NOMO-1 (cell line): ENCODE measurements around the gene SHC4.
"Not testable (repeated sequence)": the region's sequence is repeated elsewhere in the genome, so short reads cannot be mapped to it uniquely, and the experiment has no call there.

Experiments used
- DNase-seq, 2 experiments: peaks; one replicate each; lab custom pipeline; 2025; ENCODE audit not compliant: unreplicated experiment in 2 of 2; lab: John Stamatoyannopoulos, UW

The SHC4 gene

DNA sequence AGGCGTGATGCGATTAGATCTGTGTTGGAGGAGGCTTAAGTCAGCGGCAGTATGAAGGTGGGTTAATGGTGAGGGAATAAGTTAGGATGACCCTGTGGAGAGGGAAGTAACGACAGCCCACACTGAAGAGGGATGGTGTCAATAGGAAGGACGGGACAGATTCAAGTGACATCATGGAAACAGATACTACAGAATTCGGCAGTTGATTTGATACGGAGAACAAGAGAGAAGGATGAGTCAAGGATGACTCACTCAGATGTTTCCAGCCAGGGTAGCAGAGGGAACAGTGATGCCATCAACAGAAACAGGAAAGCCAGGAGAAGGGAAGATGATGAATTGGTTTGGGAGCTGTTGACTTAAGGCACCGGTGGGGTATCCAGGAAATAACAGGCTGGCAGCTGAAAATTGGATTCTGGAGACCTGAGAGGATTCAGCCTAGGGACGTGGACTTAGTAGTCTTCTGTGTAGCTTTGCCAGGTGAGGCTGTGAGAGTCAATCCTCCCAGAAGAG lies 38.0 kb downstream of the SHC4 start:
- DNase-seq: no peak

DNA sequence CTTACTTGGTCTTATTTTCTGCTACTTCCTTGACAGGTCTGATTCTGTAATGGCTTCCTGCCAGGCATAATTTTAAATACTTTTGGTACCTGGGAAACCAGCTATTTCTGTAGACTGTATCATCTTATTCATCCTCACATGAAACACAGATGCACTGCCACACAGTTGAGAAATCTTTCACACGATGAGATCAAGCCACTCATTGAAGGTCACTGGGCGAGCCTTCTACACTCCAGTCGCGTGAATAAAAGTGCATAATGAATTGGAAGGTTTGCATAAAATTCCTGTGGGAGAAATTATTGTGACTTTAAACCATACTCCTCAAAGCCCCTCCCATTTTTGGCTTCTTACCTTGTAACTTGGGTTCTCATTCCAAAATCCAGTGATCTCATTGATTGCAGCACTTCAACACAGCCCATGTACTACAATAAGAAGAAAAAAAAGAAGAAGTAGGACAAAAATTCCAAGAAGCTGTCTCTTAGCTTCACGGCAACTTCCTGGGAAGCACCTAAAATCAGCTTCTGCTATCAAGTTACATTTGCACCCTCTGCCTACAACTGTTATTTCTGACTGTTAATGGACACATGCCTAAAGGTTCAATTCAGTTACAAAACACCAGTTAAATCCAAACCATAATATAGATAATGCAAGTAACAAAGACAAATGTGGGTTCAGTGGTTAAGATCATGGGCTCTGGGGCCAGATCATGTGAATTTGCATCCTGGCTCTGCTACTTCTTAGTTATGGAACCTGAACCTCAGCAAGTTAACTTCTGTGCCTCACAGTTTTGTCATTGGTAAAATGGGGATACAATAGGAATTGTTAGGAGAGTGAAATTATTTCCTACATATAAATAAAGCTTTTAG lies 39.0 kb downstream of the SHC4 start:
- no peak for DNase-seq

- no peak for DNase-seq
Observed at GRCh38 chr15:48922046-48922445, 41.7 kb downstream of the SHC4 start.

DNA sequence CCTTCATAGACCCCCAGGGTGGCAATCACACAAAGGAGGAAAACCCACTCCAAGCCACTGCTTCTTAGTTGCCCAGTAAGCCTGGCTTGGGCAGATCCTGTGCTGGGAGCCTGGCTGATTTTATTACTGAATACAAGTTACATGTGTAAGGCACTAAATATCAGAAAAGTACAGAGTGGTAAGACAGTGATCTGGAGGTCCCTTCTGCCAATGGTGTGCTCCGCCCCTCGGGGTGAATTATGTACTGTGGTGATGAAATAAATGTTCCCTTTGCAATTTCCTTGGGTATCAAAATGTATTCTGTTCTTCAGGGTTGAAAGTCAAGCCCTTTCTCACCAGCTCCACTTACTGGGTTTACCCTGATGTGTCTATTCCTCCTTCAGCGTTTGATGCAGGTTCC lies 47.0 kb downstream of the SHC4 start:
- no peak for DNase-seq

- no peak for DNase-seq
Observed at GRCh38 chr15:48915861-48916260, 47.9 kb downstream of the SHC4 start.

- DNase-seq: peak; percentile 41 to 66
Observed at GRCh38 chr15:48914717-48915116, 49.0 kb downstream of the SHC4 start.

- no peak for DNase-seq
Observed at GRCh38 chr15:48913141-48913540, 50.6 kb downstream of the SHC4 start.

DNA sequence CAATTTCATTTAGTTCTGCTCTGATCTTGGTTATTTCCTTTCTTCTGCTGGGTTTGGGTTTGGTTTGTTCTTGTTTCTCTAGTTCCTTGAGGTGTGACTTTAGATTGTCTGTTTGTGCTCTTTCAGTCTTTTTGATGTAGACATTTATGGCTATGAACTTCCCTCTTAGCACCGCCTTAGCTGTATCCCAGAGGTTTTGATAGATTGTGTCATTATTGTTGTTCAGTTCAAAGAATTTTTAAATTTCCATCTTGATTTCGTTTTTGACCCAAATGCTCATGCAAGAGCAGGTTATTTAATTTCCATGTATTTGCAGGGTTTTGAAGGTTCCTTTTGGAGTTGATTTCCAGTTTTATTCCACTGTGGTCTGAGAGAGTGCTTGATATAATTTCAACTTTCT lies 53.2 kb downstream of the SHC4 start:
- not testable (repeated sequence) for DNase-seq

DNA sequence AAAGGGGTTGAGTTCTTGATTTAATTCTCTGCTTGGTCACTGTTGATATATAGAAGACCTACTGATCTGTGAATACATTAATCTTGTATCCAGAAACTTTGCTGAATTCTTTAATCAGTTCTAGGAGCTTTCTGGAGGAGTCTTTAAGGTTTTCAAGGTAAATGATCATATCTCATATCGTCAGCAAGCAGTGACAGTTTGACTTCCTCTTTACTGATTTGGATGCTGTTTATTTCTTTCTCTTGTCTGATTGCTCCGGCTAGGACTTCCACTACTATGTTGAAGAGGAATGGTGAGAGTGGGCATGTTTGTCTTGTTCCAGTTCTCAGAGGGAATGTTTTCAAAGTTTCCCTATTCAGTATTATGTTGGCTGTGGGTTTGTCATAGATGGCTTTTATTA lies 54.4 kb downstream of the SHC4 start:
- not testable (repeated sequence) for DNase-seq

DNA sequence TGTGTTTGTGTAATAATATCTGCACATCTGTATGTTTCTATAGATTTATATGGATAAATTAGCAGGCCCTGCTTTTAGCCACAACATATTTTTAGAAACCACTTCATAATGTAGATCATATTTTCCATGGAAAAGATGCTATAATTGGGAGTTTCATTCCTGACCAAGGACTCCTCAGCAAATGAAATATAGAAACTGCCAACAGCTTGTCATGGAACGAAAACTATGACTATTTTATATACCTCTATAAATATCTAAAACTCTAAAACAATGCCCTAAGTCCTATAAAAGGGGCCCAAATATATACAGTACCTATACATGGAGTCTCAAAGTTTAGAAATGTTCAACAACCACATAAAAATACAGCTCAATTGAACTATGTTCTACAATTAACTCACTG lies 57.9 kb downstream of the SHC4 start:
- no peak for DNase-seq

- DNase-seq: no peak
Observed at GRCh38 chr15:48905216-48905615, 58.5 kb downstream of the SHC4 start.

DNA sequence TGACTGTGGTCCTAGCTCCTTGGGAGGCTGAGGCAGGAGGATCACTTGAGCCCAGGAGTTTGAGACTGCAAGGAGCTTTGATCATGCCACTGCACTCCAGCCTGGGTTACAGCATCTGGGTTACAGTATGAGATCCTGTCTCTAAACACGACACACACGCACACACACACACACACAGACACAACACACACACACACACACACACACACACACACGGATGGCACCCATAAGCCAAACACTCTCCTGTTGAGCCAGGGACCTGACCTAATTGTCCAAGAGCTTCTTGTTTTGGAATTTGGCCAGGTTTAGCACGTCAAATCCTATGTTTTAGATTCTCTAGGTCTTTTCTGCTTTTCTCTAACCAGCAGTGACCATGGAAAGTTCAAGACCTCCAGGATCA lies 59.0 kb downstream of the SHC4 start:
- no peak for DNase-seq

- no peak for DNase-seq
Observed at GRCh38 chr15:48899793-48900192, 63.9 kb downstream of the SHC4 start.

- no peak for DNase-seq
Observed at GRCh38 chr15:48898446-48898845, 65.3 kb downstream of the SHC4 start.

- DNase-seq: no peak
Observed at GRCh38 chr15:48898032-48898431, 65.7 kb downstream of the SHC4 start.

GRCh38 chr15:48896869-48897814 lies 66.6 kb downstream of the SHC4 start:
- no peak for DNase-seq

DNA sequence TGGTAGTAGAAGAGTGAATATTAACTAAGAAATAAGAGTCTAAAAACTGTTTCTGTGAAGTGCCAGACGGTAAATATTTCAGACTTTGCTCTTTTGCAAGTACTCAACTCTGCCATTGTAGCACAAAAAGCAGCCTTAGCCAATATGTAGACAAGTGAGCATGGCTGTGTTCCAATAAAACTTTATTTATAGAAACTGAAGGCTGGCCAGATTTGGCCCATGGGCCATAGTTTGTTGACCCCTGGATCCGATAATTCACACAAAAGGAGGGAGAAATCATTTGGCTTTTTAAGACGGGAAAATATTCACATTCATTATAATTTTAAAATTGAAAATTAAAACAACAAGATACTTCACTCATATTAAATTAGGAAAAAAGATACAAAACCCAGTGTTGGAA lies 70.4 kb downstream of the SHC4 start:
- no peak for DNase-seq

- no peak for DNase-seq
Observed at GRCh38 chr15:48891232-48891765, 72.4 kb downstream of the SHC4 start.

DNA sequence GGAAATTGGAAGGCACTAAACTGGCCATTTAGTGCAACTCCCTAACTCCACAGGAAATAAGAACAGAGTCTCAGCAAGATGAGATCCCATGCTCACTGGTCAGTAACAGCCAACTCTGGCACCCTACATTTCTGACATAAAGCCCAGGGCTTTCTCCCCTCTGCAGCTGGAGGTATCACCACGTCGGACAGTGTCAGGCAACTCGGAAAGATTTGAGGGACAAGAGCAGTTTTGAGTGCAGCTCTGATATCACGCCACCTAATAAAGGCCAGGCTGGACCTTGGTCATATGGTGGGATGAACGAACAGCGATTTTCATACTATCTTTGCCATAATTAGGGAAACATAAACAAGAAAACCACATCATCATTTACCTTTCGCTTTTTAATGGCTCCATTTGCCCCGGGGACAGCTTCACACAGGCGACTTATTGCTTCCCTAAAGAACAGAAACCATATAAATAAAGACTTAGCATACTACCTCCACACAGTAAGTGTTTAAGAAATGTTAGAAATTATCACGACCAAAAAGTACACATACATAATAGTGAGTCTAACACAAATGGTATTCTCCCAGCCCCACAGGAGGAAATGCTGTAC lies 73.2 kb downstream of the SHC4 start:
- DNase-seq: no peak

GRCh38 chr15:48889925-48890324 lies 73.8 kb downstream of the SHC4 start:
- no peak for DNase-seq

DNA sequence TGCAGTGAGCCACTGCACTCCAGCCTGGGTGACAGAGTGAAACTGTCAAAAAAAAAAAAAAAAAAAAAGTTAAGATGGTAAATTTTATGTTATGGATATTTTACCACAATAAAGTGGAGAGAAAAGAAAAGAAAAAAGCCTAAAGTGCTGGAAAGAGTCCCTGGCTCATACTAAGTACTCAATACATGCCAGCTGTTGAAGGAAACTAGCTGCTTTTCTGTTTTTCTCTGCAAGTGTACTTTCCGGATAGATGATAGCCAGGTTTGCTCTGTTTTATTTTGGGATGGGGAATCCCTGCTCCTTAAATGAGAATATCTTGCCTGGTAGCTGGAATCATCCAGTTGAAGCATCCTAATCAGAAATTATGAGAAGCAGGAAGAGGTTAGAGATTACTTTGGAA lies 74.9 kb downstream of the SHC4 start:
- DNase-seq: no peak
